GM11168 (cell line): Measurements from ENCODE around the gene TP53TG3D.
"Not testable (repeated sequence)": the region's sequence is repeated elsewhere in the genome, so short reads cannot be mapped to it uniquely, and the experiment has no call there.

Experiments used
- in situ Hi-C: fragments of 300-500 bp; cut with MboI; formaldehyde crosslinking; loops from one replicate; pipeline ENCODE4 v1.12.0; 2022; ENCODE audit warnings: low sequenced_read_pairs; ENCODE audit not compliant: unreplicated experiment

The TP53TG3D gene, protein sequence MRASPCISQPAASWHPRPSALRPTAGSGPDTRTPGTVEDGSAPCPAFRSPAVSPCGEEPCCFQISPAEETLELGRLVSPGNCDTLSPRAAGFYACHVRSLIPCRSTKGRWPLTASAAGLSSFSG

DNA sequence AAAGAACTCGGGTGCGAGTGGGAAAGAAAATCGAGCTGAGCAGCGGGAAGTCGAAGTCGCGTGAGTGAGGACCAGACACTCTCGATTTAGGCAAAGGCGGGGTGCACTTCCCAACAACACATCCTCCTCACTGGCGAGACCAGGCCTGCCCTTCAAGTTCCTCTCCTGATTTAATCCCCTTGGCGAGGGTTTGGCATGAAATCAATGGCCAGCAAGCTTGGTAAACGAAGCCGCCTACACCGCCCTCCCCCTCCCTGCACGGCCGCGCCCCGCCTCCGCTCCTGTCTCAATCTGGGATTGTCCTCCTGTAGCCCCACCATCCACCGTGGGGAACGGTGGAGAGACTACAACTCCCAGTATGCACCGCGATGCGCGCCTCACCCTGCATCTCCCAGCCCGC, at the start of gene TP53TG3D:
Gene TP53TG3D, plus strand, starts transcription at position 301 of the 400 bp plus-strand sequence. Its CDS starts 68 bp downstream, at position 369.
- in situ Hi-C loops, result not testable (repeated sequence)

DNA sequence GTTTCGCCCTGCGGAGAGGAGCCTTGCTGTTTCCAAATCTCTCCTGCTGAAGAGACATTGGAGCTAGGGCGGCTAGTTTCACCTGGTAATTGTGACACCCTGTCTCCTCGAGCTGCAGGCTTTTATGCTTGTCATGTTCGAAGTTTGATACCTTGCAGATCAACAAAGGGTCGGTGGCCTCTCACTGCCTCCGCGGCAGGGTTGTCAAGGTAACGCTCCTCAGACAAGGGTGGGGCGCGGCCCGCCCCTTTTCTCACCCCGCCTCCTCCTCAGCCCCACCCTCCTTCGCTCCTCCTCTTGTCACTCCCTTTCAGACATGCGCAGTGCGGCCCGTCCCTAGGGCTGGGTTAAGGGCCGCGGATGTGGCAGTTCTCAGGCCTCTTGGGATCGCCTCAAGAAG, 421 bp downstream of the TP53TG3D start:
- in situ Hi-C loops, result not testable (repeated sequence)

DNA sequence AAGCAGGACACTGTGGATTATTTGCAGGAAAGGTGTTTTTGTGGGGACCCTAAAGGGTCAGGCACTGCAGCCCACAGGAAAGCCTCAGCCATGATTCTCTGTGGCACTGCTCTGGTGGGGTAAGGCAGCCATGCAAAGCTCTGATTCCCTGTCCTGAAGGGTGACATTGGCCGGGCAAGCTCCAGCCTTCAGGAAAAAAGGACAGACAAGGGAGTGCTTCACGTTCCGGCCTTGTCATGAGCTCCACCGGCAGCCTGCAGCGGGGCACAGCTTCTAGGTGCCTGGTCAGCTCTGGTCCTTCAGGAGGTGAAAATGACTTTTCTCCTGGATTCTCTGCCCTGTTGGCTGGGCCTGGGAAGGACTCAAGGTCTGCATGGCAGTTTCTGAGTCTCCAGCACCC, 8.4 kb downstream of the TP53TG3D start:
- in situ Hi-C loops, result not testable (repeated sequence)

DNA sequence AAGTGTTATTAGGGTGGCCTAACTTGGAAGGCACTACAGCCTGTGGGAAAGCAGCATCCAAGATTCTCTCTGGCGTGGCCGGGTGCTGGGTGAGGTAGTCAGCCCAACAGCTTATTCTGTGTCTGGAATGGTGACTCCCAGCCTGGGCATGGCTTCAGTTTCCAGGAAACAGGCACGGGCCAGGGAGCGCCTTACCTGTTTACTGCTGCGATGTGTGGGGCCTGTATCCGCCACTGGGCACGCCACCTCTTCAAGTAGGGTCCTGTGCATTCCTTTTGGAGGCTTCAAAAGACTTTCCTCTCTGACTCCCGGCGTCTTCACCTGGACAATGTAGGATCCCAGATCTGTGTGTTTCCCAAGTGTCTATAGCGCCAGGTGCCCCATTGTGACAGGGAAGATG, 10.5 kb downstream of the TP53TG3D start:
- in situ Hi-C loops, result not testable (repeated sequence)

DNA sequence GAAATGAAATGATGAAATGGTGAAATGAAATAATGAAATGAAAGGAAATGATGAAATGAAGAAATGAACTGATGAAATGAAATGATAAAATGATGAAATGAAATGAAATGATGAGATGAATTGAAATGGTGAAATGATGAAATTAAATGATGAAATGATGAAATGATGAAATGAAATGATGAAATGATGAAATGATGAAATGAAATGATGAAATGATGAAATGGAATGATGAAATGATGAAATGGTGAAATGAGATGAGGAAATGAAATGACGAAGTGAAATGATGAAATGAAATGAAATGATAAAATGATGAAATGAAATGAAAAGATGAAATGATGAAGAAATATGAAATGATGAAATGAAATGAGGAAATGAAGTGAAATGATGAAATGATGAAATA, 28.8 kb downstream of the TP53TG3D start:
- in situ Hi-C loops, result not testable (repeated sequence)

DNA sequence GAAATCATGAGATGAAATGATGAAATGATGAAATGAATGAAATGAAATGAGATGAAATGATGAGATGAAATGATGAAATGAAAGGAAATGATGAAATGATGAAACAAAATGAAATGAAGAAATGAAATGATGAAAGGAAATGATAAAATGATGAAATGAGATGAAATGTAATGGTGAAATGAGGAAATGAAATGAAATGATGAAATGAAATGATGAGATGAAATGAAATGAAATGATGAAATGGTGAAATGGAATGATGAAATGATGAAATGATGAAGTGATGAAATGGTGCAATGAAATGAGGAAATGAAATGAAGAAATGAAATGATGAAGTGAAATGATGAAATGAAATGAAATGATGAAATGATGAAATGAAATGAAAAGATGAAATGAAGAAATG, 29.9 kb downstream of the TP53TG3D start:
- in situ Hi-C loops, result not testable (repeated sequence)

DNA sequence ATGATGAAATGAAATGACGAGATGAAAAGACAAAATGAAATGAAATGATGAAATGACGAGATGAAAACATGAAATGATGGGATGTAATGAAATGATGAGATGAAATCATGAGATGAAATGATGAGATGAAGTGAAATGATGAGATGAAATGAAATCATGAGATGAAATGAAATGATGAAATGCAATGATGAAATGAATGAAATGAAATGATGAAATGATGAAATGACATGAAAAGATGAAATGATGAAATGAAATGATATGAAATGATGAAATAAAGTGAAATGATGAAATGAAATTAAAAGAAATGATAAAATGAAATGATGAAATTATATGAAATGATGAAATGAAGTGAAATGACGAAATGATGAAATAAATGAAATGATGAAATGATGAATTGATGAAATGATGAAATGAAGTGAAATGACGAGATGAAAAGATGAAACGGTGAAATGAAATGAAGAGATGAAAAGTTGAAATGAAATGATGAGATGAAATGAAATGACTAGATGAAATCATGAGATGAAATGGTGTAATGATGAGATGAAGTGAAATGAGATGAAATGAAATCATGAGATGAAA, 30.9 kb downstream of the TP53TG3D start:
- in situ Hi-C loops, result not testable (repeated sequence)

DNA sequence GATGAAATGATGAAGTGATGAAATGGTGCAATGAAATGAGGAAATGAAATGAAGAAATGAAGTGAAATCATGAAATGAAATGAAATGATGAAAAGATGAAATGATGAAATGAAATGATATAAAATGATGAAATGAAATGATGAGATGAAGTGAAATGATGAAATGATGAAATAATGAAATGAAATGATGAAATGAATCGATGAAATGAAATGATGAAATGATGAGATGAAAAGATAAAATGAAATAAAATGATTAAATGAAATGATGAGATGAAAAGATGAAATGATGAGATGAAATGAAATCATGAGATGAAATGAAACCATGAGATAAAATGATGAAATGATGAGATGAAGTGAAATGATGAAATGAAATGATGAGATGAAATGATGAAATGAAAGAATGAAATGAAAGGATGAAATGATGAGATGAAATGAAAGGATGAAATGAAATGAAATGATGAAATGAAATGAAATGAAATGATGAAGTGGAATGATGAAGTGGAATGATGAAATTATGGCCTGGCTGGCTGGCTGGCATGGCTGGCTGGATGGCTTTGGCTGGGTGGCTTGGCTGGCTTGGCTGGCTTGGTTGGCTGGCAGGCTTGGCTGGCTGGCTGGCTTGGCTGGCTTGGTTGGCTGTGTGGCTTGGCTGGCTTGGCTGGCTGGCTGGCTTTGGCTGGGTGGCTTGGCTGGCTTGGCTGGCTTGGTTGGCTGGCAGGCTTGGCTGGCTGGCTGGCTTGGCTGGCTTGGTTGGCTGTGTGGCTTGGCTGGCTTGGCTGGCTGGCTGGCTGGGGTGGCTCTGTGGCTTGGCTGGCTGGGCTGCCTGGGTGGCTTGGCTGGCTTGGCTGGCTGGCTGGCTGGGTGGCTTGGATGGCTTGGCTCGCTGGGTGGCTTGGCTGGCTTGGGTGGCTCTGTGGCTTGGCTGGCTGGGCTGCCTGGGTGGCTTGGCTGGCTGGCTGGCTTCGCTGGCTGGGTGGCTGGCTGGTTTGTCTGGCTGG, 32.0 kb downstream of the TP53TG3D start:
- in situ Hi-C loops, result not testable (repeated sequence)

DNA sequence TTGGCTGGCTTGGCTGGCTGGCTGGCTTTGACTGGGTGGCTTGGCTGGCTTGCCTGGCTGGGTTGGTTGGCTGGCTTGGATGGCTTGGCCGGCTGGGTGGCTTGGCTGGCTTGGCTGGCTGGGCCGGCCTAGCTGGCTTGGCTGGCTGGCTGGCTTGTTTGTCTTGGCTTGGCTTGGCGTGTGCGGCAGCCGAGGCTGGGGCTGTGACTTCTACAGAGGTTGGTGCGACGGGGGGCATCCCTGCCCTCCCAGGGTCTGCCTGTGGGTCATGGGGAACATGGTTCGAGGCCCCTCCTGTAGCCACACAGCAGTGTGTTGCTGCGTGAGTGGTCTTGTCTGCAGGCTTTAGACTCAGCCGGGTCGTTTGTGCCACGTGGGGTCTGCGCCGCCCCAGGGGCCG, 33.1 kb downstream of the TP53TG3D start:
- in situ Hi-C loops, result not testable (repeated sequence)

DNA sequence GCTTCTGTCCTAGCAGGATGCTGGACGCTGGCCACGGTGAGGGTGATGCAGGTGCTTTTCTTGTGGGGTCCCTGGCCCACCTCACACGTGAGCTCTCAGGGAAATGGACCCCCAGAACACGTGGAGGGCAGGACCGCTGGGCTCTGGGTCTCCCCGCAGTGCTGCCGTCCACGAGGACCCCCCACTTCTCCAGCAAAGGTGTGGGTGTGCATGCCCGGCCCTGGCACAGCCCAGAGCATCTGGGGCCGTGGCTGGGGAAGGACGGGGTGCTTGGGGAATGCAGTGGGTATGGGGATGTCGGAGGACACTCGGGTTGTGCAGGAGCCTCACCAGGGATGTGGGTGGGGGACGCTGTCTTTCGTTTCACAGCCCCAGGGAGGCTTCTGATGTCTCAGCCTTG, 34.7 kb downstream of the TP53TG3D start:
- in situ Hi-C loops, result not testable (repeated sequence)

DNA sequence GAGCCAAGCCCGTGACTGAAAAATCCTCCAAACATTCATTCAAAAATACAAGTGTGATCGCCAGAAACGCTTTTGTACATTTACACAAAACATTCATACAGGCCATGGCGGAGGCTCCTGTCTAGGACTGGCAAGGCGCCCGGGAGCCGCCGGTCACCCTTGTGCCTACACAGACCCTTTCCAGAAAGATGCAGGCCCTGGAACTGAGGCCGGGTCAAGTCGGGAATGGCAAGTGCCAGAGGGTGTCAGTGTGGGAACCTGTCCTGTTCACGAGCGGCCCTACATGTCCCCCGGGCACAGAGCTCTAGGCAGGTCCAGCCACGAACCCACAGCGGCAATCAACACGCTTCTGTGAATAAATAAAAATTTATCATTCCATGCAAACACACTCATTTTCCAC, 36.1 kb downstream of the TP53TG3D start:
- in situ Hi-C loops, result not testable (repeated sequence)

DNA sequence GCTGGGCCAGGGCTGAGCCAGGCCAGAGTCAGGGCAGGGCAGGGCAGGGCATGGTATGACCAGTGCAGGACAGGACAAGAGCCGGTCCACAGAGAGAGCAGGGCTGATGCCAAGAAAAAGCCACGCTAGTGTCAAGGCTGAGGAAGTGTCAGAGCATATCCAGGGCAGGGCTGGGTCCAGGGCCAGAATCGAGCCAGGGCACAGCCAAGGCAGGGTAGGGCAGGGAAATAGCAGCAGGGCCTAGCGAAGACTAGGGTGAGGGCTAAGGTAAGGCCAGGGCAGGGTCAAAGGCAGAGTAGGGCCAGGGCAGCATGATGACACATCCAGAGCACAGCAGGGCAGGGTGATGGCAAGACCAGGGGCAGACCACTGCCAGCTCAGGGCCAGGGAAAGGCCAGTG, 49.7 kb downstream of the TP53TG3D start:
- in situ Hi-C loops, result not testable (repeated sequence)
